Measurements from ENCODE around the gene CATSPERD.
"Not testable (repeated sequence)": the region's sequence is repeated elsewhere in the genome, so short reads cannot be mapped to it uniquely, and the experiment has no call there.

The CATSPERD gene

GRCh38 chr19:5743630-5744029 lies 23.2 kb downstream of the CATSPERD start:
- DNase-seq, result no peak

- DNase-seq, result not testable (repeated sequence)
These were observed 24.6 kb downstream of the CATSPERD start for GRCh38 chr19:5744999-5745398.

- not testable (repeated sequence) for DNase-seq
These were observed 28.5 kb downstream of the CATSPERD start for GRCh38 chr19:5748920-5749319.

- no peak for DNase-seq
These were observed 29.1 kb downstream of the CATSPERD start for GRCh38 chr19:5749505-5749904.

GRCh38 chr19:5751709-5752108 lies 31.3 kb downstream of the CATSPERD start:
- no peak for DNase-seq

GRCh38 chr19:5753743-5754142 lies 33.3 kb downstream of the CATSPERD start:
- DNase-seq, result no peak

- no peak for DNase-seq
These were observed 42.3 kb downstream of the CATSPERD start for GRCh38 chr19:5762608-5763217.

- no peak for DNase-seq
These were observed 44.8 kb downstream of the CATSPERD start for GRCh38 chr19:5765220-5765619.

GRCh38 chr19:5767949-5768348 lies 47.5 kb downstream of the CATSPERD start:
- DNase-seq, result no peak

GRCh38 chr19:5772416-5772815 lies 52.0 kb downstream of the CATSPERD start:
- no peak for DNase-seq

GRCh38 chr19:5773276-5773675 lies 52.8 kb downstream of the CATSPERD start:
- DNase-seq, result no peak

GRCh38 chr19:5774921-5775320 lies 54.5 kb downstream of the CATSPERD start:
- no peak for DNase-seq

GRCh38 chr19:5775668-5776309 lies 55.4 kb downstream of the CATSPERD start:
- DNase-seq, result no peak

GRCh38 chr19:5778402-5778801 lies 58.0 kb downstream of the CATSPERD start:
- DNase-seq, result no peak

GRCh38 chr19:5780916-5781315 lies 60.5 kb downstream of the CATSPERD start:
- DNase-seq, result not testable (repeated sequence)

GRCh38 chr19:5782322-5782721 lies 61.9 kb downstream of the CATSPERD start:
- no peak for DNase-seq

- no peak for DNase-seq
These were observed 62.8 kb downstream of the CATSPERD start for GRCh38 chr19:5782945-5783919.

- no peak for DNase-seq
These were observed 64.2 kb downstream of the CATSPERD start, which contains the start of gene PRR22 for GRCh38 chr19:5784581-5785147. TSS of gene PRR22 (minus strand) at chr19:5784746. CDS start at chr19:5784660, 86 bp downstream.

GRCh38 chr19:5785423-5785822 lies 65.0 kb downstream of the CATSPERD start:
- no peak for DNase-seq

- DNase-seq, result no peak
These were observed 66.4 kb downstream of the CATSPERD start for GRCh38 chr19:5786593-5787408.

- DNase-seq, result no peak
These were observed 67.2 kb downstream of the CATSPERD start for GRCh38 chr19:5787409-5788182.
